ENCODE measurements around the gene KIAA1328.

KIAA1328 gene

DNA sequence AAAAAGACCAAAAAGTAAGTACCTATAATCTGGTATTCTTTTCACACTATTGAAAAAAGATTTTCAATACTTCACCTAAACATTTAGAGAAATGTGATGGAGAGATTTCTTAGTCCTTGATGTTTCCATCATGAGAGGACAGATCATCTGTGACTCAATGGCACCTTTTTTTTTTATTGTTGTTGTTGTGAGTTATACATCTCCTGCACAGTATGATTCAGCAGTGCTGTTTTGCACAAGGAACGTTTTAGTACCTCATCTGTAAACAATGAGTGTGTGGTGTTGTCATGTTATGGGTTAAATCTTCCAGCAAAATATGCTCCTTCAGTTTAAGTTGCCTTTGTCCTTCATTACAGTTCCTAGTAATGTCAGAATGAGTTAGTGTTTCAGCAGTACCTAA is 2.2 kb downstream of the KIAA1328 start:
- DNase-seq (ENCODE audit: low read depth) = peak; percentile 83
- TF ChIP-seq, protein P1, sequence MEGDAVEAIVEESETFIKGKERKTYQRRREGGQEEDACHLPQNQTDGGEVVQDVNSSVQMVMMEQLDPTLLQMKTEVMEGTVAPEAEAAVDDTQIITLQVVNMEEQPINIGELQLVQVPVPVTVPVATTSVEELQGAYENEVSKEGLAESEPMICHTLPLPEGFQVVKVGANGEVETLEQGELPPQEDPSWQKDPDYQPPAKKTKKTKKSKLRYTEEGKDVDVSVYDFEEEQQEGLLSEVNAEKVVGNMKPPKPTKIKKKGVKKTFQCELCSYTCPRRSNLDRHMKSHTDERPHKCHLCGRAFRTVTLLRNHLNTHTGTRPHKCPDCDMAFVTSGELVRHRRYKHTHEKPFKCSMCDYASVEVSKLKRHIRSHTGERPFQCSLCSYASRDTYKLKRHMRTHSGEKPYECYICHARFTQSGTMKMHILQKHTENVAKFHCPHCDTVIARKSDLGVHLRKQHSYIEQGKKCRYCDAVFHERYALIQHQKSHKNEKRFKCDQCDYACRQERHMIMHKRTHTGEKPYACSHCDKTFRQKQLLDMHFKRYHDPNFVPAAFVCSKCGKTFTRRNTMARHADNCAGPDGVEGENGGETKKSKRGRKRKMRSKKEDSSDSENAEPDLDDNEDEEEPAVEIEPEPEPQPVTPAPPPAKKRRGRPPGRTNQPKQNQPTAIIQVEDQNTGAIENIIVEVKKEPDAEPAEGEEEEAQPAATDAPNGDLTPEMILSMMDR (IDR thresholded peaks at IDR 0.05; ENCODE audit: insufficient read depth, low read depth, low read length, missing control alignments) = no peak
- H3K4me3 ChIP-seq (ENCODE audit: low read length) = no peak overlapping the region

DNA sequence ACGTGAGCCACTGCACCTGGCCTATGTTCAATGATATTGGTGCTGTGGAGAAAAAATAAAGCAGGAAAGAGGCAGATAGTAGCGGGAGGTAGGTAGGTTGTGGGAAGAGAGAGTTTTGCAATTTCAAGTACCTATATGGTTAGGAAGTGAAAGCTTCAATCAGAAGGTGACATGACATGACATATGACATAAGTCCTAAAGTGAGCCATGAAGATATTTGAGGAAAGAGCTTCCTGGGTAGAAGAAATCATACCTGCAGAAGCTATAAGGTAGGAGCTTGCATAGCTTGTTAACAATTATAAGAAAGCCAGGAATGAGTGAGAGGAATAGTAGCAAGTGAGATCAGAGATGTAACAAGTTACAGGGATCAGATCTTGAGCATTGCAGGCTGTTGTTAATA is 4.2 kb downstream of the KIAA1328 start:
- TF ChIP-seq, protein P1 (IDR thresholded peaks at IDR 0.05; ENCODE audit: insufficient read depth, low read depth, low read length, missing control alignments) = no peak
- H3K4me3 ChIP-seq (ENCODE audit: low read length) = no peak overlapping the region
- DNase-seq (ENCODE audit: low read depth) = no peak

DNA sequence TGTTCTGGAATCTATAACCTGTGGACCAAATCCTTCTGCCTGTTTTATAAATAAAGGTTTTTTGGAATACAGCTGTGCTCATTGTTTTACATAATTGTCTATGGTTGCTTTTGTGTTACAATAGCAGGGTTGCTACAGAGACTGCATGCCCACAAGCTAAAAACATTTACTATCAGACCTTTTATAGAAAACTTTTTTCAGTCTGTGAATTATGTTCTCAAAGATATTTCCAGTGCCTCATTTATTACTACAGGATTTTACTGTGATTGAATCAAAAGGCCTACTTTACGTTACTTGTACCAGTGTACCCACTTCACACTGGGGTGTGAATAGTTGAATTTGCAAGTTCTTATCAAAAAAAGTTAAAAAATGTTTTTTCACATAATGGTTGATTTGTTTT is 7.0 kb downstream of the KIAA1328 start:
- no peak overlapping the region for H3K4me3 ChIP-seq (ENCODE audit: low read length)
- TF ChIP-seq, protein P1 (IDR thresholded peaks at IDR 0.05; ENCODE audit: insufficient read depth, low read depth, low read length, missing control alignments) = no peak
- no peak for DNase-seq (ENCODE audit: low read depth)

DNA sequence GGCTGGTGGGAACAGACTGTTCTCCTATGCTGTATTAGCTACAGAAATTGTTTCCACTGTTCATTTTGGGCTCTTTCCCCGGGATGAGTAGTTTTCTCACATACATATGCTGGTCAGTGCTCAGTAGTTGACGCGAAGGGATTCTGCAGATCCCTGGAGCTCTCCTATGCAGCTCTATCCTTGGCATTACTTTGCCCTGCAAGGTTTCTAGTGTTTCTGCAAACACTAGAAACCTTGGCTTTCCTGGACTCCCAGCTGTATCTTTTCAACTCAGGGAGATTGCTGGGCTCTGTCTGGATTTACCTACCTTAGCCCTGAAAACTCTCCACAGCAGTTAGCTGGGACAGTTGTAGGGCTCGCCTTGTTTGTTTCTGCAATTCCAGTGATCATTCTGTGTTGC is 10.9 kb downstream of the KIAA1328 start:
- H3K4me3 ChIP-seq (ENCODE audit: low read length) = no peak overlapping the region
- TF ChIP-seq, protein P1 (IDR thresholded peaks at IDR 0.05; ENCODE audit: insufficient read depth, low read depth, low read length, missing control alignments) = no peak
- DNase-seq (ENCODE audit: low read depth) = no peak

DNA sequence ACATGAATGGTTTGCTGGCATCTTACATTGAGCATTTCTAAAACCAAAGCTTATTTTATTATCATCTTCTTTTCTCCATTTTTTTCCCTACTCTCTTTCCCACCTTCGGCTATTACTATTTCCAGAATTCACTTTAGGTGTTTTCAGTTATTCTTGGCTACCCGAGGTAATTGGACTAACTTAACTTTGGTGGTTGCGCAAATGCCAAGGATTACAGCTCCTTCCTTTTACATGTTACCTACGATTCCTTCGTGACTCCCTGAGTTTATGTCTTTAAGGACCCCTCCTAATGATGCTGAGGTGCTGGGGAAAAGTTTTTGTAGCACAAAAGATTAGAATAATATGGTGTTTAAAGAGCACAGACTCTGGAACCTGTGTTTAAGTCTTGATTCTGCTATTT is 14.3 kb downstream of the KIAA1328 start:
- TF ChIP-seq, protein P1 (IDR thresholded peaks at IDR 0.05; ENCODE audit: insufficient read depth, low read depth, low read length, missing control alignments) = no peak
- DNase-seq (ENCODE audit: low read depth) = no peak
- H3K4me3 ChIP-seq (ENCODE audit: low read length) = no peak overlapping the region

DNA sequence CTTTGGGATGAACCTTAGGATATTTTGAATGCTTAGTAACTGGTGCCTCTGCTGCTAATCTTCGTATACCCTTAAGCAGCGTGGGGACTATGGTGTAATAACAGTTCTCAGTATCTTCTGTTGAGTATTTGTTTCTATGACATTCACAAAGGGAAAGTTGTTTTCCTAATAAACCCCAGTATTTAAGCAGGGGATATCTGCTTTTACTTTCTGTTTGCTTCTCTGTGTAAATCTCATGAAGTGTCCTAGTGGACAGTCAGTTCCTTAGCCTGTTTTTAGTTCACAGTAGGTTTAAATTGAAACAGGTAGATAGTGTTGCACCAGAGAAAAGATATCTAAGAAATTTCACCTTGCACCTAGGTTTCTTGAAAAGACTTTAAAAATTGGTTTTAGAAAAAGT is 14.9 kb downstream of the KIAA1328 start:
- TF ChIP-seq, protein P1 (IDR thresholded peaks at IDR 0.05; ENCODE audit: insufficient read depth, low read depth, low read length, missing control alignments) = no peak
- DNase-seq (ENCODE audit: low read depth) = no peak
- H3K4me3 ChIP-seq (ENCODE audit: low read length) = no peak overlapping the region

DNA sequence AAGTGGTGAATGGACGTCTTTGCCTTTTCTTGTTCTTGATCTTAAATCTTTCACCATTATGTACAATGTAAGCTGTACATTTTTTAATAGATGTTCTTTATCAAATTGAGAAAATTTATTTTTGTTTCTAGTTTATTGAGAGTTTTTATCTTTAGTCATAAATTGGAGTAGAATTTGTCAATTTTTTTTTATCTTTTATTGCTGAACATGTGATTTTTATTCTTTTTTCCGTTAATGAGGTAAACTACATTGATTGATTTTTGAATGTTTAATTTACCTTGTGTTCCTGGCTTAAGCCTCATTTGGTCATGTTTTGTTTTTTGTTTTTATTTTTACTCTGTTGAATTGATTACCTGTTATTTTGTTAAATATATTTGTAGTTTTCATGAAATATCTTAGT is 19.7 kb downstream of the KIAA1328 start:
- DNase-seq (ENCODE audit: low read depth) = no peak
- TF ChIP-seq, protein P1 (IDR thresholded peaks at IDR 0.05; ENCODE audit: insufficient read depth, low read depth, low read length, missing control alignments) = no peak
- H3K4me3 ChIP-seq (ENCODE audit: low read length) = no peak overlapping the region
